ENCODE measurements around the gene TSHZ3.

TSHZ3 gene

DNA sequence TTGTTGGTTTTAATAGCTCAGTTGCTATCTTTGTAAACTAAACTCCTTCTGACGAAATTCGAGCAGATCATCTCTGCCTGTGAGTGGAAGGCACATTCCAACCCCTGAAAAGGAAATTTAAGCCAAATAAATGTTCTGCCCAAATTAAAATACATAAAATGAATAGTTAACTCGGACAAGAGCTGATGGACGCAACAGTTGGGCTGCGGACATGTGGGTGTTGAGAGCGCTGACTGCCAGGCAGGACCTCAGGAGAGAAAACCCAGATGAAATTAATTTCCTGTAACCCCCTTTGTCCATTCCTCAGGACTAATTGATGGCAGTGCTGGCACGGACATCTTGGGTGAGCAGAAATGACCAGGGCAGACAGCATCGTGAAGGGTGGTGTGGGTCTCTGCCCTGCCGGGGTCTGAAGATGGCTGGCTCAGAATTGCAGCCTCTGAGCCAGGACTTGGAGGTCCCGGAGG, 86.5 kb downstream of the TSHZ3 start:
- no peaks in the 10 kb centered on the region for H3K36me3 ChIP-seq (ENCODE audit: control insufficient read depth, low read depth, low read length)
- H3K27ac ChIP-seq (ENCODE audit: low read length): no peak overlapping the region
- no peaks in the 10 kb centered on the region for H3K9me3 ChIP-seq (ENCODE audit: control insufficient read depth, low read depth, low read length)
- H3K9ac ChIP-seq (ENCODE audit: low read length): no peak overlapping the region
- no peaks in the 10 kb centered on the region for H3K27me3 ChIP-seq (ENCODE audit: control insufficient read depth, insufficient read depth, low read length)
- H3K4me1 ChIP-seq (ENCODE audit: control insufficient read depth, low read depth, low read length): no peaks in the 10 kb centered on the region
- H3K4me3 ChIP-seq (ENCODE audit: low read length): no peak overlapping the region

- H3K4me3 ChIP-seq (ENCODE audit: low read length): no peak overlapping the region
- no peaks in the 10 kb centered on the region for H3K27me3 ChIP-seq (ENCODE audit: control insufficient read depth, insufficient read depth, low read length)
- H3K9ac ChIP-seq (ENCODE audit: low read length): no peak overlapping the region
- H3K36me3 ChIP-seq (ENCODE audit: control insufficient read depth, low read depth, low read length): no peaks in the 10 kb centered on the region
- no peaks in the 10 kb centered on the region for H3K4me1 ChIP-seq (ENCODE audit: control insufficient read depth, low read depth, low read length)
- H3K27ac ChIP-seq (ENCODE audit: low read length): no peak overlapping the region
- no peaks in the 10 kb centered on the region for H3K9me3 ChIP-seq (ENCODE audit: control insufficient read depth, low read depth, low read length)
These were observed 87.5 kb downstream of the TSHZ3 start for GRCh38 chr19:31261603-31262212.

- Histone ChIP-seq H3K27me3 (ENCODE audit: control insufficient read depth, insufficient read depth, low read length) (no peaks in the 10 kb centered on the region), H3K4me1 (ENCODE audit: control insufficient read depth, low read depth, low read length) (no peaks in the 10 kb centered on the region), H3K9me3 (ENCODE audit: control insufficient read depth, low read depth, low read length) (no peaks in the 10 kb centered on the region), H3K4me3 (ENCODE audit: low read length) (no peak overlapping the region), H3K36me3 (ENCODE audit: control insufficient read depth, low read depth, low read length) (no peaks in the 10 kb centered on the region), H3K27ac (ENCODE audit: low read length) (no peak overlapping the region), H3K9ac (ENCODE audit: low read length) (no peak overlapping the region)
These were observed 88.1 kb downstream of the TSHZ3 start for GRCh38 chr19:31261019-31261602.

DNA sequence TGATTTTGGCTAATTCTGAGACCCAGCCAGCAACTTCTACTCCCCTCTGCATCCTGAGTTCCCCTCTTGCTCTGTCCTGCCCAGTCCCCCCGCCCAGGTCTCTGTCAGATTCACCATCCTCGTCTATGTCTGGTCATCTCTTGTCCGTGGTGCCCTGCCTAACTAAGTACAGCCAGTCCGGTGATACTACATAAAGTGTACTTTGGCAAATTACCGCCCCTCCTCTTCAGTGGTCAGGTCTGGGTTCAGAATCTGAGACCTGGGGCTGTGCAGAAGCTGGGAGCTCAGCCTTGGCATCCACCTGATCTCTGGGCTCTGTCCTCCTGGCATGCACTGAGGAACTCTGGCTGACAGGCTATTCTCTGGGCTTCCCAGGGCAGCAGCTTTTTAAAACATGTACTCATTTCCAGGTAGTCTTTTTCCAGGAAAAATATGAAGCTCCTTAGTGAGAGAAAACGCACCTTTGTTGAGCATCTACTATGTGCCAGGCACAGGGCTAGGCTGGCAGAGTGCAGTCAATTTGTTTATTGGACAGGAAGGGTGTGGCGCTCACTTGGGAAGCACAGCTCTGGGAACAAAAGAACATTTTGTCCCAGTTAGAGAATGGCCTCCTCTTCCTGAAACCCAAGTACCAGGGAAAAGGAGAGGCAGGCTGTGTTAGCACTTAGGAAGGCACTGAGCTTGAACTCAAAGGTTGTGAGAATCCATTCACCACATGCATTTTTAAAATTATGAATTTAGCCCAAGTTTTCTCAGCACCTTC, 88.9 kb downstream of the TSHZ3 start:
- Histone ChIP-seq H3K4me3 (ENCODE audit: low read length) (no peak overlapping the region), H3K27ac (ENCODE audit: low read length) (no peak overlapping the region), H3K36me3 (ENCODE audit: control insufficient read depth, low read depth, low read length) (no peaks in the 10 kb centered on the region), H3K9ac (ENCODE audit: low read length) (no peak overlapping the region), H3K27me3 (ENCODE audit: control insufficient read depth, insufficient read depth, low read length) (no peaks in the 10 kb centered on the region), H3K9me3 (ENCODE audit: control insufficient read depth, low read depth, low read length) (no peaks in the 10 kb centered on the region), H3K4me1 (ENCODE audit: control insufficient read depth, low read depth, low read length) (no peaks in the 10 kb centered on the region)

GRCh38 chr19:31258211-31259052, 90.8 kb downstream of the TSHZ3 start:
- no peaks in the 10 kb centered on the region for H3K27me3 ChIP-seq (ENCODE audit: control insufficient read depth, insufficient read depth, low read length)
- no peak overlapping the region for H3K27ac ChIP-seq (ENCODE audit: low read length)

DNA sequence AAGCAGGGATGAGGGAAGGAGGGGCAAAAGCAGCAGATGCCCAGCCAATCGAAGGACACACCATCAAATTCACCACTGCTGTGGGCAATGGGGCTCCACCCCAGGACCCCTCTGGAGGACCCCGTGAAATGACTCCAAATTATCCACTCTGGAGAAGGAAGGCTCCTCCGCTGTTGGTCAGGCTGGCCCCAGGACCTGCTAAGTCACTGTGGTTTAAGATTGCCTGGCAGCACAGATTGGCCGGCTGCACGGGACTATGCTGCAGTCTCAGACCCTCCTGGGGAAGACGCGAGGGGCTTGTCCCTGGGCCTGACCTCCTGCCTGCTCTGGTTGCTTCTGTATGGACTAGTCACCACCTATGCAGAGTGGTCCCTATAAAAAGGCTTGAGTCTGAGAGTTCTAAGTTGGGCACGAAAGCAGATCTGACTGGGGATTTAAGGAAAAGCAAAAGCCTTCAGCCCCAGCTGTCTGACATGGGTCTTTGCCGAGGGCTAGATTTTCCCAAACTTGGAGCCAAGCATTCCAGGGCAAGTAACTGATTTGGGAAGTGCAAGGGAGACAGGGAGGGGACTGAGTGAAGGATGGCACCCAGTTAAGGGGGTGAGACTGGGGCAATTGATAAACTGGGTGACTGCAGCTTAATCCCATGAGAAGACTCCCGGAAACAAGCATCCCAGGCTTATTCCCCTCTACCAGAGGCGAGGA, 91.7 kb downstream of the TSHZ3 start:
- H3K4me3 ChIP-seq (ENCODE audit: low read length): no peak overlapping the region
- H3K27ac ChIP-seq (ENCODE audit: low read length): no peak overlapping the region

More at GRCh38 chr19:31258211-31259052, 90.8 kb downstream of the TSHZ3 start:
- H3K9me3 ChIP-seq (ENCODE audit: control insufficient read depth, low read depth, low read length): no peaks in the 10 kb centered on the region
- H3K4me3 ChIP-seq (ENCODE audit: low read length): no peak overlapping the region
- H3K9ac ChIP-seq (ENCODE audit: low read length): no peak overlapping the region
- H3K4me1 ChIP-seq (ENCODE audit: control insufficient read depth, low read depth, low read length): peaks cover 3% of the 10 kb centered on the region
- H3K36me3 ChIP-seq (ENCODE audit: control insufficient read depth, low read depth, low read length): no peaks in the 10 kb centered on the region

GRCh38 chr19:31257025-31257424, 92.2 kb downstream of the TSHZ3 start:
- Histone ChIP-seq H3K9ac (ENCODE audit: low read length) (no peak overlapping the region), H3K27ac (ENCODE audit: low read length) (no peak overlapping the region), H3K4me3 (ENCODE audit: low read length) (no peak overlapping the region), H3K4me1 (ENCODE audit: control insufficient read depth, low read depth, low read length) (peaks cover 3% of the 10 kb centered on the region), H3K9me3 (ENCODE audit: control insufficient read depth, low read depth, low read length) (no peaks in the 10 kb centered on the region), H3K27me3 (ENCODE audit: control insufficient read depth, insufficient read depth, low read length) (no peaks in the 10 kb centered on the region), H3K36me3 (ENCODE audit: control insufficient read depth, low read depth, low read length) (no peaks in the 10 kb centered on the region)

More for the DNA sequence above, 91.7 kb downstream of the TSHZ3 start:
- H3K9me3 ChIP-seq (ENCODE audit: control insufficient read depth, low read depth, low read length): no peaks in the 10 kb centered on the region
- no peaks in the 10 kb centered on the region for H3K36me3 ChIP-seq (ENCODE audit: control insufficient read depth, low read depth, low read length)
- no peak overlapping the region for H3K9ac ChIP-seq (ENCODE audit: low read length)
- H3K27me3 ChIP-seq (ENCODE audit: control insufficient read depth, insufficient read depth, low read length): no peaks in the 10 kb centered on the region
- H3K4me1 ChIP-seq (ENCODE audit: control insufficient read depth, low read depth, low read length): peaks cover 3% of the 10 kb centered on the region

DNA sequence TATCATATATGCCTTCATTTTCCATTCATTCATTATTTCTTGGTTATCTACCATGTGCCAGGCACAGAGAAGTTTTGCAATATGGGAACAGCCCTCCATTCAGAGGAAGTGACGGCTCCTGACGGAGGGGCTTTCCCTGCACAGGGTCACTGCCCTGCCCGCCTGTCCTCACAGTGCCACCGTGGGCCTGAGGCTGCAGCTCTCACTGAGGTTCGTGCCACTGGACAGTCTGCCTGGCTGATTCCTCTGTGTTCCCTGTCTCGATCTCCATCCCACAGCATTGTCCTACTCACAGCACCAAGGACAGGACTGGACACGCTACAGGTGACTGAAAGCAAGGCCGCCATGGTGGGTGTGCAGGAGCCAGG, 92.7 kb downstream of the TSHZ3 start:
- H3K4me3 ChIP-seq (ENCODE audit: low read length): no peak overlapping the region
- H3K9ac ChIP-seq (ENCODE audit: low read length): no peak overlapping the region
- H3K9me3 ChIP-seq (ENCODE audit: control insufficient read depth, low read depth, low read length): no peaks in the 10 kb centered on the region
- no peak overlapping the region for H3K27ac ChIP-seq (ENCODE audit: low read length)
- H3K4me1 ChIP-seq (ENCODE audit: control insufficient read depth, low read depth, low read length): peaks cover 3% of the 10 kb centered on the region
- H3K36me3 ChIP-seq (ENCODE audit: control insufficient read depth, low read depth, low read length): no peaks in the 10 kb centered on the region
- no peaks in the 10 kb centered on the region for H3K27me3 ChIP-seq (ENCODE audit: control insufficient read depth, insufficient read depth, low read length)

DNA sequence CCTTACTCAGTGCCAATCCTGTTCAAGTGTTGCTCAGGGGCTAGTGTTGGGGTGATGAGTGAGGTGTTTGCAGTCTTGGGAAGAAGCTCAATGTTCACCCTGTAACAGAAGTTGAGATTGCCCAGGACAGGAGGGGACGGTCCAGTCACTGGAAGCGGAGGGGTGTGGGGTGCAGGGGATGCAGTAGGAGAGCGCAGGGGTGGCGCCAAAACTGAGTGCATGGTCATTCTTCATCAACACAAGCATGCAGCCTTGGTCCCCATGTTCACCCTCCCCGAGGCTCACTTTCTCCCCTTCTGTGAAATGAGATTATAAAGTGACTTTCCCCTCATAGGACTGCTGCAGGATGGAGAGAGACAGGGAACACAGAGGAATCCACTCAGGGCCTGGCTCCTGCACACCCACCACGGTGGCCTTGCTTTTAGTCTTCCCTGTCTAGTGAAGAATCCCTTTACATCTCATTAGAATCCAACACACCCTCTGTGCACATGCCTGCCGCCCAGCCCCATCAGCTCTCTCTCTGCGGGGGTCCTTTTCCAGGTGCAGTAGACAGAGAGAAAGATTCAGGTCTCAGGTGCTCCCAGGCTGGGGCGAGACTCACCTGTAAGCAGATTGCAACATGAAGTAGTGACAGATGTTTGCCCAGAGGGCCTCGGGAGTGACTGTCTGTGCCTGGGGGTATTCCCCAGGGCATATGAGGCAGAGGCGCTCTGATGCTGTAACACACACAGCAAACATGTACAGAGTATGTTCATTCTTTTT, 93.2 kb downstream of the TSHZ3 start:
- Histone ChIP-seq H3K27me3 (ENCODE audit: control insufficient read depth, insufficient read depth, low read length) (no peaks in the 10 kb centered on the region), H3K9ac (ENCODE audit: low read length) (no peak overlapping the region), H3K4me1 (ENCODE audit: control insufficient read depth, low read depth, low read length) (peaks cover 3% of the 10 kb centered on the region), H3K27ac (ENCODE audit: low read length) (no peak overlapping the region), H3K36me3 (ENCODE audit: control insufficient read depth, low read depth, low read length) (no peaks in the 10 kb centered on the region), H3K9me3 (ENCODE audit: control insufficient read depth, low read depth, low read length) (no peaks in the 10 kb centered on the region), H3K4me3 (ENCODE audit: low read length) (no peak overlapping the region)

- no peaks in the 10 kb centered on the region for H3K9me3 ChIP-seq (ENCODE audit: control insufficient read depth, low read depth, low read length)
- H3K4me1 ChIP-seq (ENCODE audit: control insufficient read depth, low read depth, low read length): peaks cover 3% of the 10 kb centered on the region
- H3K27ac ChIP-seq (ENCODE audit: low read length): no peak overlapping the region
- H3K9ac ChIP-seq (ENCODE audit: low read length): no peak overlapping the region
- no peak overlapping the region for H3K4me3 ChIP-seq (ENCODE audit: low read length)
- no peaks in the 10 kb centered on the region for H3K27me3 ChIP-seq (ENCODE audit: control insufficient read depth, insufficient read depth, low read length)
- no peaks in the 10 kb centered on the region for H3K36me3 ChIP-seq (ENCODE audit: control insufficient read depth, low read depth, low read length)
These were observed 93.9 kb downstream of the TSHZ3 start for GRCh38 chr19:31255174-31255799.
